GM12873 (cell line): Measurements from ENCODE around the gene MRM1.
A peak's percentile ranks its signal among the peaks of the same experiment; 100 is the strongest.

ENCODE experiments used
- TF ChIP-seq, protein P1 (sequence below): IDR thresholded peaks from 2 replicates; pipeline ENCODE4 v1.5.1; 2012; ENCODE audit warnings: low read depth, mild to moderate bottlenecking, moderate library complexity, low read length, control low read depth; ENCODE audit not compliant: insufficient read depth; ENCODE audit errors: missing control alignments

MRM1 gene, protein sequence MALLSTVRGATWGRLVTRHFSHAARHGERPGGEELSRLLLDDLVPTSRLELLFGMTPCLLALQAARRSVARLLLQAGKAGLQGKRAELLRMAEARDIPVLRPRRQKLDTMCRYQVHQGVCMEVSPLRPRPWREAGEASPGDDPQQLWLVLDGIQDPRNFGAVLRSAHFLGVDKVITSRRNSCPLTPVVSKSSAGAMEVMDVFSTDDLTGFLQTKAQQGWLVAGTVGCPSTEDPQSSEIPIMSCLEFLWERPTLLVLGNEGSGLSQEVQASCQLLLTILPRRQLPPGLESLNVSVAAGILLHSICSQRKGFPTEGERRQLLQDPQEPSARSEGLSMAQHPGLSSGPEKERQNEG

DNA sequence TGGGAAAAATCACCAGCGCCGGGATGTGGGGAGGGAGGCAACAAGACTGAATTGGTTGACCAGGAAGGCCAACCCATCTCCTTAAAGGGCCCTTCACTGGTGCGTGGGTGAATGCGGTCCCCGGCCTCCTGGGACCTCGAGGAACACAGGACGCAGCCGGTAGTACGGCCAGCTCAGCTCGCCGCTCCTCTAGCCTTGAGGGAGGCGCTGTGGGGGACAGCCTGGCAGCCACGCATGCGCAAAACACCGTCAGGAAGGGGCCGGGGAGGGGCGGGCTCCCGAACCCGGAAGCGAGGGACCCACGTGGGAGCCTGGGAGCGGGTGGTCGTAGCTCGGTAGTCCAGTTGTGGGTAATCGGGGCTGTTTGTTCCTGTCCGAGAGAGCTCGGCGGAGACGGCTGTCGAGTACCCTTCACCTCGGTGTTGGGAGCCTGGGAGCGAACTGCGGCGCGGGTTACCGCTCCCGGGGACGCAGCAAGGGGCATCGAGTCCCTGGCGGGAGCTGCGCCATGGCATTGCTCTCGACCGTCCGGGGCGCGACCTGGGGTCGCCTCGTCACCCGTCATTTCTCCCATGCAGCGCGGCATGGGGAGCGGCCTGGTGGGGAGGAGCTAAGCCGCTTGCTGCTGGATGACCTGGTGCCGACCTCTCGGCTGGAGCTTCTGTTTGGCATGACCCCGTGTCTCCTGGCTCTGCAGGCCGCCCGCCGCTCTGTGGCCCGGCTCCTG is at the start of gene MRM1:
TSS of gene MRM1 (plus strand) at position 281 of the 727 bp plus-strand sequence. CDS start at position 509, 228 bp downstream.
- TF ChIP-seq, protein P1, sequence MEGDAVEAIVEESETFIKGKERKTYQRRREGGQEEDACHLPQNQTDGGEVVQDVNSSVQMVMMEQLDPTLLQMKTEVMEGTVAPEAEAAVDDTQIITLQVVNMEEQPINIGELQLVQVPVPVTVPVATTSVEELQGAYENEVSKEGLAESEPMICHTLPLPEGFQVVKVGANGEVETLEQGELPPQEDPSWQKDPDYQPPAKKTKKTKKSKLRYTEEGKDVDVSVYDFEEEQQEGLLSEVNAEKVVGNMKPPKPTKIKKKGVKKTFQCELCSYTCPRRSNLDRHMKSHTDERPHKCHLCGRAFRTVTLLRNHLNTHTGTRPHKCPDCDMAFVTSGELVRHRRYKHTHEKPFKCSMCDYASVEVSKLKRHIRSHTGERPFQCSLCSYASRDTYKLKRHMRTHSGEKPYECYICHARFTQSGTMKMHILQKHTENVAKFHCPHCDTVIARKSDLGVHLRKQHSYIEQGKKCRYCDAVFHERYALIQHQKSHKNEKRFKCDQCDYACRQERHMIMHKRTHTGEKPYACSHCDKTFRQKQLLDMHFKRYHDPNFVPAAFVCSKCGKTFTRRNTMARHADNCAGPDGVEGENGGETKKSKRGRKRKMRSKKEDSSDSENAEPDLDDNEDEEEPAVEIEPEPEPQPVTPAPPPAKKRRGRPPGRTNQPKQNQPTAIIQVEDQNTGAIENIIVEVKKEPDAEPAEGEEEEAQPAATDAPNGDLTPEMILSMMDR: peak; percentile 19

DNA sequence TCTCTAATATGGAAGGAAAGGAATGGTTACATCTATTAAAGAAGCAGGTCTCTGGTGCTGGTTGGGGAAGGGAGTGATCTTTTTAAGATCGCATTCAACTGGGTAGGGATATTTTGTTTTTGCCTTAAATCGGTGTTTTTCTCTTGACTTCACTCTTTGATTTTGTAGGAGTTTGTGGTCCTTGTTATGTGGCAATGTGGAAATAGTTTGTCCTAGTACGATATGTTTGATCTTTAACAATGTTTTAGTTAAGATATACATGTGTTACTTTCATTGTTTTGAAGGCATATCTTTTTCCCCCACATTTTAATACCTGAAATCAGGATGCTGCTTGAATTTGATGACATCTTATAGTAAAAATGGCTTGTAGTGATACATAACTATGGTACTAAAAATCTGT is 47.9 kb upstream of the MRM1 start:
- TF ChIP-seq, protein P1: no peak

DNA sequence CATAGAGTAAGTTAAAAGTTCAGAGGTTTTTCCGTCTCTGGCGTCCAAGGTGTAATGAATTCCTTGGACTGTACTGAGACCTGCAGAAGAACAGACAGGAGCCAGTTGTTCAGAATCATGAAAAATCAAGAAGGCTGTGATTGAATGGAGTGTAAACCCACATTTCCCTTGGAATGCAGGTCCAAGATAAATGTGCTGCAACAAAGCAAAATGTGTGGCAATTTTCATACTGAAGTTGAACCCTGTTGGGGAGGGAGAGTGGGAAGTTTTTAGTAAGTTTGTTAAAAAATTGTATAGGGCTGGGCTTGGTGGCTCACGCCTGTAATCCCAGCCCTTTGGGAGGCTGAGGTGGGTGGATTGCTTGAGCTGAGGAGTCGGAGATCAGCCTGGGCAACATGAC is 35.3 kb upstream of the MRM1 start:
- TF ChIP-seq, protein P1: no peak

DNA sequence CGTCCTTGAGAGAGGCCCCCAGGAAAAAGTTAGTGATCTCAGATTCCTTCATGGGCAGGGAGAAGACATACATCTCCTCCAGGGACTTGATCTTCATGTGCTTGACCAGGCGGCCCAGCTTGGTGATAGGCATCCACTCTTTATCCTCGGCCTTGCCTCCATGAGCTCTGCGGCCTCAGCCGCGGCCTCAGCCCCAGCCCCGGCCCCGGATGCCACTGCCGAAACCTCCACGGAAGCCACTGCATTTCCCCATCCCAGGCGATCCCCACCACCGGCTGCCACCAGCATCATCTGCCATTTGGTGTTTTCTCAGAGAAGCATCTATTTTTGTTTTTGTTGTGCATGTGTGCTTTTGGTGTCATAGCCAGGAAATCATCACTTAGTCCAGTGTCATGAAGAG is 26.4 kb upstream of the MRM1 start:
- TF ChIP-seq, protein P1: no peak

DNA sequence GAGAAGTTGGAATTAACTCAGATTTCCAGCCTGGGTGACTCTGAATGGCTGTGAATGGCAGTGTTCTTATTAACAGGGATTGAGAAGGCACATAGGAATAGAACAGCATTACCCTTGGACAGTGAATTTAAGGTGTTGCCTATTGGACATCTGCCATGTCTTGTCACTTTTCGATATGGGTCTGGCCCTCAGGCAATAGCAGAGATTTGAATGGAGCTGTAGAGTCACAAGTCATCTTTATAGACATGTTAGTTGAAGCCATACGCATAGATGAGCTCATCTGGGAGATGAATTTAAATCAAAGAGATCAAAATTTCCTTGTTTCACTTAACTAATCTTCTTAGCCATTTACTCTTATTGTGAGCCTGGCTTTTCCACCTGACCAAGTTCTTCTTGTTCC is 24.6 kb upstream of the MRM1 start:
- TF ChIP-seq, protein P1: no peak

DNA sequence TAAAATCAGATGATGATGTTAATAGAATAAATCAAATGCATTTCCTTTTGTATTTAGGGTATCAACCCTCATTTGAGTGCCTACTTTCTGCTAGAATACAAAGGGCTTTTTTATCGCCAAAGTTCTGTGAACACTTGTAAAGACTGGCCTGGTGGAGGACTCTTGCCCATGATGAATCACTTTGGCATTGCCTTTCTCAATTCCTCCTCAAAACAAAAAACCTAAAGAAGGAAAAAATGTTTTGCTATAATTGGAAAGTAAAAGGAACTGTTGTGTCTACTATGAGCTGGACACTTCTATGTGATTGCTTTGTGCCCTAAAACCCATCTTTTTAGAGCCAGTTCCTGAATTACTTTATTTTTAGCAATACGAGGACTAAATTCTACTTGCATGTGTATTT is 22.7 kb upstream of the MRM1 start:
- TF ChIP-seq, protein P1: no peak

DNA sequence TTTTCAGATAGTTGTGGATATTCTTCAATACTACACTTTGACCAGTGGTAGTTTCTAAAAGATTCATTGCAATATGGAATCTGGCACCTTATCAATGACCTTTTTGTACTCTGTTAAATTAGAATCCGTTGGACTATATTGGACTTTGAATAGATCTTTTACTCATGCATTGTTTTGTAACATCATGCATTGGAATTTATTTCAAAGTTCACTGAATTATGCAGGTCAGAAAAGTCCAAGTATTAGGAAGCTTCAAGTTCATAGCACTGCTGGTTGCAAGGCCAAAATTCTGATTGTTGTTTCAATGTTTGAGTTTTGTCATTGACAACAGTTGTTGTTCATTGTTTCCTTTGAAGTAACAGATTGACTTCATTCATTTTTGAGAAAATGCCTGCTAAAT is 17.6 kb upstream of the MRM1 start:
- TF ChIP-seq, protein P1: no peak
